Adipocyte (in vitro differentiated cells): Measurements from ENCODE around the gene CFAP74.

Experiments used
- DNase-seq: peaks from one replicate; pipeline ENCODE4 v3.0.0-alpha.2; 2015; ENCODE audit warnings: low read depth
- H3K27me3 ChIP-seq: replicated peaks from 2 replicates; pipeline ENCODE4 v1.7.0; 2013; ENCODE audit warnings: mild to moderate bottlenecking, low read length, moderate library complexity; ENCODE audit not compliant: control insufficient read depth, insufficient read depth
- H3K36me3 ChIP-seq: 2 replicates; pipeline ENCODE4 v1.7.0; 2013; ENCODE audit warnings: low read length, mild to moderate bottlenecking, moderate library complexity; ENCODE audit not compliant: control insufficient read depth, insufficient read depth, severe bottlenecking
- H3K4me1 ChIP-seq: 2 replicates; pipeline ENCODE4 v1.7.0; 2013; ENCODE audit warnings: mild to moderate bottlenecking, low read length, moderate library complexity; ENCODE audit not compliant: control insufficient read depth, insufficient read depth
- H3K4me3 ChIP-seq: 2 replicates; pipeline ENCODE4 v1.7.0; 2013; ENCODE audit warnings: mild to moderate bottlenecking, low read length, moderate library complexity
- H3K9ac ChIP-seq: 2 replicates; pipeline ENCODE4 v1.7.0; 2013; ENCODE audit warnings: mild to moderate bottlenecking, low read length, moderate library complexity
- H3K9me3 ChIP-seq: 2 replicates; pipeline ENCODE4 v1.7.0; 2013; ENCODE audit warnings: mild to moderate bottlenecking, low read length, moderate library complexity; ENCODE audit not compliant: control insufficient read depth

CFAP74 gene

DNA sequence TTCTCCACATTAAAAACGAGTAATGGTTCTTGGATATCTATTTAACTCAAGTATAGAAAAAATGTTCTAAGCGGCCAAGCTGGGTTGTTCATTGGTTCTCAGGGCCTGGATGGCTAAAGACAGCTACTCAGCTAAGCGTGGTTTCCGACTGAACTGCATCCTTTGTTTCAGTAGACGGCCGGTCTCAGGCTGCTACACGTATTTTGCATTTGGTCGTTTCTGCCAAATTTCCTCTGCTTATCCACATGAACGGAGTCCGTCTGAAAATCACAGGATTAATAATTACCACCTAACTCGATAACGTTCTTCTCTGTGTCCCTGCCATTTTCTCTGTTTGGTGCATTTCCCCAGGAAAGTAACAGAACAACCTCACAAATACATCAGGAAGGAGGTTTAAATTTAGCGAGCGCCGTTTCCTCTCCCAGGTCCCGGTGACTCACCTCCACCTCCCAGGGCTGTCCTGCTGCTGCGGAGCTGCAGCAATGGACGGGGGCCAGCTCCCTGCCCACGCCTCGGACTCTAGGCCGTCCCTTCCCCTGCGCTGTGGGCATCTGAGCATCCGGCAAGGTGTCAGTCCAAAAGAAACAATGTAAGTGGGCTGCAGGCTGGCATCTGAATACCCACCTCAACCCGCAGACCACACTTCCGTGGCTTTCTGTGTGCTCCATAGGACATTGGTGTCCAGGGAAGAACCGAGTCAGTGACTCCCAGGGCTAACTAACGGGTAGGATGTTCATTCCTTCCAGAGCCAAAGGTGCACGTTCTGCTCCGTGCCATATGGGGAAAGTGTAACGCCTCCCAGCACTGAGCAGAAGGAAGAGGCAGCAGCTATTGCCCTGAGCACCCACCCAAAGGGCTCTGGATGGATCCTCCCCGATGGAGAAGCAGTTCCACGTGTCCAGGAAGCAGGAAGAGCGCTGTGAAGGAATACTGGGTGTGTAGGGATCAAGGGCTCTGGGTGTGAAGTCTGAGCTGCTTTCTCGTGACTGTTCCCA lies 11.5 kb upstream of the CFAP74 start:
- Histone ChIP-seq H3K4me3 (no peak overlapping the region), H3K36me3 (no peaks in the 10 kb centered on the region), H3K9ac (no peak overlapping the region), H3K27me3 (peaks cover 48% of the 10 kb centered on the region), H3K4me1 (no peaks in the 10 kb centered on the region), H3K9me3 (peaks cover 2% of the 10 kb centered on the region)
- no peak for DNase-seq

DNA sequence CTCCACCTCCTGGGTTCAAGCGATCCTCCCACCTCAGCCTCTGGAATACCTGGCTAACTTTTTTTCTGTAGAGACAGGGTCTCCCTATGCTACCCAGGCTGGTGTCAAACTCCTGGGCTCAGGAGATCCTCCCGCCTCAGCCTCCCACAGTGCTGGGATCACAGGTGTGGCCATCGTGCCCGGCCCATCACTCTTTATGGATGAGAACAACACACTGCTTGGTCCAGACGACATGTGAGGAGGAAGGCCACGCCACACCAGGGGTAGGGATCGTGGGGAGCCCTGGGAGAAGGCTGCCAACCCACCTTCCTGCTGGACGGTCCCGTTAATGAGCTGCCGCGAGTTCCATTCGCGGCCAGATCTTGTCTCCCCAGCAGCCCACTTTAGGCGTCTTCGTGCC lies 10.6 kb upstream of the CFAP74 start:
- no peaks in the 10 kb centered on the region for H3K36me3 ChIP-seq
- H3K4me3 ChIP-seq, result no peak overlapping the region
- no peaks in the 10 kb centered on the region for H3K4me1 ChIP-seq
- H3K9me3 ChIP-seq, result peaks cover 2% of the 10 kb centered on the region
- no peak overlapping the region for H3K9ac ChIP-seq
- peaks cover 52% of the 10 kb centered on the region for H3K27me3 ChIP-seq
- DNase-seq, result no peak

DNA sequence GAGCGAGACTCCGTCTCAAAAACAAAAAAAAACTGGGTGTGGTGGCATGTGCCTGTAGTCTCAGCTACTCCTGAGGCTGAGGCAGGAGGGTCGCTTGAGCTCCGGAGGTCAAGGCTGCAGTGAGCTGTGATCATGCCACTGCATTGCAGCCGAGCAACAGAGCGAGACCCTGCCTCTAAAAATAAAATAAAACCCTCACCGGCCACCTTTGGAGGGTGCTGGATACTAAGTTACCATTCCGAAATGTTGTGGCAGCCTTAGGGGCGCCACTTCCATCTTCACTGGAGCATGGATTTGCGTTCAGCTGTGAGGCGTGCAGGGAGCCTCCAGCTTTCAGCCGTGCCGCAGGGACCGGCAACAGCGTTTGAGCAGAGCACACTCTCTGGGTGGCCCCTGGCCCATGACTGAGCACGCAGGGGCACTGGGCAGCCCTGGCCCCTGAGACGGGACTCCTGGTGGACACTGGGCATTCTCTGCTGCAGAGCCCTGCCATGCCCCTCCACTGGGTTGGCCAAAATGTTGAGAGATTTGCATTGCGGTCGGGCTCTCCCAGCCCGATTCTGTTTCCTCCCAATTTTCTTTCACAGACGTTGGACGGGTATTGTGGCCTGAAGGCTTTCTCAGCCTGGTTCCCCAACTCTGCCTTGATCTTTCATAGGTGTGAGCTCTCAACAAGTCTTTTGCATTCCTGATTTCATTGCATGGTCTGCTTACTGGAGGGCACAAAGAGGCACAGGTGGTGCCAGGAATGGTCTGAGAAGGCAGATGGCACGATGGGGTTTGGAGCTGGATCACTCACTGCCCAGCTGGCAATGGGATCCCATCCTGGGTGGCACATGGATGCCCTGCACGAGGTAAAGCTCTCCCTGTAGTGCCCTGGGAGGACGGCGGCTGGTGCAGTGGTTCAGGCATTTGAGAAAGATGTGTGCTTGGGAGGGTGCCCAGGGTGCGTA lies 5.8 kb upstream of the CFAP74 start:
- no peaks in the 10 kb centered on the region for H3K4me1 ChIP-seq
- H3K27me3 ChIP-seq, result peaks cover 41% of the 10 kb centered on the region
- no peak for DNase-seq
- H3K36me3 ChIP-seq, result no peaks in the 10 kb centered on the region
- no peak overlapping the region for H3K9ac ChIP-seq
- H3K4me3 ChIP-seq, result no peak overlapping the region
- H3K9me3 ChIP-seq, result peaks cover 2% of the 10 kb centered on the region

DNA sequence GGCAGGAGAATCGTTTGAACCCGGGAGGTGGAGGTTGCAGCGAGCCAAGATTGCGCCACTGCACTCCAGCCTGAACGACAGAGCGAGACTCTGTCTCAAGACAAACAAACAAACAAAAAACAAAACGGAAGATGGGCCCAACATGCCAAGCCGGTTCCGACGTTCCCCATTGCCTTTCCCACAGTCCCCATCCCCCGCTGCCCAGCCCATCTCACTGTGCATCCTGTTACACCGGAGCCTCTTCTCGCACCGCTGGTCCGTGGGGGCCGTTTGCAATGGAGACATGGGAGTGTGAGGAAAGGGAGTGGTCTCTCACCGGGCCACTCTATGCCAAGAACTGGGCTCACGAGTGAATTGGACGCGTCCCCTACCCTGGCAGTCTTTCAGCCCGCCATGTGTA lies 1.3 kb upstream of the CFAP74 start:
- DNase-seq, result no peak
- Histone ChIP-seq H3K27me3 (peaks cover 56% of the 10 kb centered on the region), H3K9me3 (no peaks in the 10 kb centered on the region), H3K36me3 (no peaks in the 10 kb centered on the region), H3K4me1 (no peaks in the 10 kb centered on the region), H3K9ac (no peak overlapping the region), H3K4me3 (no peak overlapping the region)

DNA sequence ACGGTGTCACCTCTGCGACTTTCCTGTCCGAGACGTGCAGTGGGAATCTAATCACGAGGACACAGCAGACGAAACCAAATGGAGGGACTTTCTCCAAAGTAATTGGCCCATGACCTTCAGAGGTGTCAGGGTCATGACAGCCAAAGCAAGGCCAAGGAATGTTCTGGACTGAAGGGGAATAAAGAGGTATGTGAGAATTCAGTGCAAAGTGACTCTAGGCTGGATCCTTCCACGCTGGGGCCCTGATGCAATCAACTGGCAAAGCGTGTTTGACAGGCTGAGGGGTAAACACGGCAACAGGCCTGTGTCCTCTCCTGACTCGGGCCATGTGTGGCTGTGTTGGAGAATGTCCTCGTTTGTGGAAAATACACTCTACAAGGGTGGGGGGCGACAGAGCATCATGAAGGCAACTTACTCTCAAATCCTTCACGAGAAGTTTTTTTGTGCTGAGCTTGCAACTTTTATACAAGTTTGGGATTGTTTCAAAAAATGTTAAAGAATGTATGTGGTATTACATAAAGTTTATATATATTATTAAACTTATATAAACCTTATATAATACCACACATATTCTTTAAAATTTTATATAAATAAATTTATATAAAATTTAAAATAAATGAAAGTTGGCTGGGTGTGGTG lies 1.7 kb downstream of the CFAP74 start:
- H3K4me3 ChIP-seq, result no peak overlapping the region
- no peak for DNase-seq
- no peaks in the 10 kb centered on the region for H3K36me3 ChIP-seq
- H3K9me3 ChIP-seq, result no peaks in the 10 kb centered on the region
- peaks cover 53% of the 10 kb centered on the region for H3K27me3 ChIP-seq
- H3K4me1 ChIP-seq, result no peaks in the 10 kb centered on the region
- no peak overlapping the region for H3K9ac ChIP-seq

DNA sequence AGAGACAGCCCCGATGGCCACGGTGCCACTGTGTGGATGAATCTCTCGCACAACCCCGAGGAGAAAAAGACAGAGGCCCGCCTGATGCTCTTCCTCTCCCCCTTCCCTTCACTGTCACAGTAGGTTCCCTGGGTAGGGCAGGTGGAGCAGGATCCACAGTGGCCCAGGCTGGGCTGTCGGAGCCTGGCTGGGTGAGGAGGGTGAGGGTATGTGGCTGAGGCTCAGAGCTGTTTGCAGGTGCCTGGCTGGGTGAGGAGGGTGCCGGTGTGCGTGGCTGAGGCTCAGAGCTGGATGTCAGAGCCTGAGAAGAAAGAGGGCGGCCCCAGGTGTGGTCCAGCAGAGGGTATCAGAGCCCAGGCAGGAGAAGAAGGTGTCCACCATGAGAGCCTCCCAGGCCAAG lies 2.7 kb downstream of the CFAP74 start:
- DNase-seq, result no peak
- peaks cover 54% of the 10 kb centered on the region for H3K27me3 ChIP-seq
- H3K36me3 ChIP-seq, result no peaks in the 10 kb centered on the region
- no peak overlapping the region for H3K9ac ChIP-seq
- H3K4me1 ChIP-seq, result no peaks in the 10 kb centered on the region
- H3K4me3 ChIP-seq, result no peak overlapping the region
- H3K9me3 ChIP-seq, result no peaks in the 10 kb centered on the region

DNA sequence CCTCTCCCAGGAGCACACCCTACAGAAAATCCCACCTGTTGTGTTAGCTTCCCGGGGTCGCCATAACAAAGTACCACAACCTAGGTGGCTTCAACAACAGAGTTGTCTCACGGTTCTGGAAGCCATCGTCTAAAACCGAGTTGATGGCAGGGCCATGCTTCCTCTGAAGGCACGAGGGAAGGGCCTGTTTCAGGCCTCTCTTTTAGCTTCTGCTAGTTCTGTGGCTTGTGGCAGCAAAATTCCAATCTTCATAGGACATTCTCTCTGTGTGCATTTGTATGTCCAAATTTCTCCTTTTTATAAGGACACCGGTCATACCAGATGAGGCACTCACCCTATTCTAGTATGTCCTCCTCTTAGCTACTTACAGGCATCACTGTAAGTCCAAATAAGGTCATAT lies 3.2 kb downstream of the CFAP74 start:
- no peak for DNase-seq
- Histone ChIP-seq H3K4me1 (no peaks in the 10 kb centered on the region), H3K36me3 (no peaks in the 10 kb centered on the region), H3K4me3 (no peak overlapping the region), H3K27me3 (peaks cover 53% of the 10 kb centered on the region), H3K9me3 (no peaks in the 10 kb centered on the region), H3K9ac (no peak overlapping the region)

DNA sequence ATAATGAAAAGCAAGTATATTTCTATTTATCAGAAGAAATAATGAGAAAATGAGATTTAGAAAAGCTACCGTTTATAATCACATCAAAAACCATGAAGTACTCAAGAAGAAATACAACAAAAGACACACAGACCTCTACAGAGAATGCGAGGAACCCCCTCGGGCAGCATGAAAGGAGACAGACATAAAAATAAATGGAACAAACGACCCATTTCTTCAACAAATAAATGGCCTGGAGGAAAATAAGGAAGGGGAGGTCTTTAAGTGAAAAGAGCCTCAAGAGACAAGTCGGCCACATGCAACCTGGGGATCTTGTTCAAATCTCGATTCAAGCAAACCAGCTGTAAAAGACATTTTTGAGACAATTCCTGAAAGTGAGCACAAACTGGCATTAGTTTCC lies 6.0 kb downstream of the CFAP74 start:
- Histone ChIP-seq H3K9me3 (no peaks in the 10 kb centered on the region), H3K4me1 (no peaks in the 10 kb centered on the region), H3K4me3 (no peak overlapping the region), H3K36me3 (no peaks in the 10 kb centered on the region), H3K27me3 (peaks cover 38% of the 10 kb centered on the region), H3K9ac (no peak overlapping the region)
- DNase-seq, result no peak

DNA sequence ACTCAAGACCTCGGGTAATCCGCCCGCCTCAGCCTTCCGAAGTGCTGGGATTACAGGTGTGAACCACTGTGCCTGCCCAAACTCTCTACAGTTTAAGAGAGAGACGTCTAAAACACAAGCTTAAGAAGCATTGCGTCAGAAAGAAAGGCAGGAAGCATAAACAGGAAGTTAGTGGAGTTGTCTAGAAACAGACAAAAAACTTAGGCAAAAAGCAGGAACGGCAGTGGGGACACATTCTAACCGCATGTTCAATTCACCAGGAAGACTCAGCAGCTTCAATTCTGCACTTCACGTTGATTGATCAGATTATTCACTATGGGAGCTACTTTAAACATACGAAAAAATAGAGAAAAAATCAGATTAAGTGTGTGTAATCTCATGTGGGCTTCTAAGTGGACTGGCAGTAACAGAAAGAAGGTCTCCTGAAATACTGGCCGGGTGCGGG lies 7.4 kb downstream of the CFAP74 start:
- Histone ChIP-seq H3K4me1 (peaks cover 3% of the 10 kb centered on the region), H3K36me3 (no peaks in the 10 kb centered on the region), H3K4me3 (no peak overlapping the region), H3K9ac (no peak overlapping the region), H3K9me3 (no peaks in the 10 kb centered on the region), H3K27me3 (peaks cover 33% of the 10 kb centered on the region)
- DNase-seq, result no peak

DNA sequence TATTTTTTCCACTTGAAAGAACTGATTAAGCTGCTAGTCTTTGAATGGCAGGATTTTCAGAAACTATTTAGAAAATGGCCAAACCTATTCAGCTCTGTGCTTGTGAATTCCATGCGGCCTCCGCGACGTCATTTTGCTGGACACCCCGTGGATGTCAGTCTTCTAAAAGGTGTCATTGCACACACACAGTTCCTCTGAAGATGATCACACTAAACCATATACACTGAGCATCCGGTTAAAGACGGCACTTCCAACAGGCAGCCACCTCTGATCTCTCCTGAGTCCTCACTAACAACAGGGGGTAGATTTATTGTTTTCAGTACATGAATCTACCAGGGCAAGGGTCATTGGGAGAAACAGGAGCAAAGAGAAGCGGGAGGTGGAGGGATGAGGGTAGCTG lies 9.1 kb downstream of the CFAP74 start:
- peaks cover 18% of the 10 kb centered on the region for H3K4me1 ChIP-seq
- no peaks in the 10 kb centered on the region for H3K9me3 ChIP-seq
- DNase-seq, result no peak
- H3K4me3 ChIP-seq, result no peak overlapping the region
- peaks cover 21% of the 10 kb centered on the region for H3K27me3 ChIP-seq
- no peaks in the 10 kb centered on the region for H3K36me3 ChIP-seq
- no peak overlapping the region for H3K9ac ChIP-seq

DNA sequence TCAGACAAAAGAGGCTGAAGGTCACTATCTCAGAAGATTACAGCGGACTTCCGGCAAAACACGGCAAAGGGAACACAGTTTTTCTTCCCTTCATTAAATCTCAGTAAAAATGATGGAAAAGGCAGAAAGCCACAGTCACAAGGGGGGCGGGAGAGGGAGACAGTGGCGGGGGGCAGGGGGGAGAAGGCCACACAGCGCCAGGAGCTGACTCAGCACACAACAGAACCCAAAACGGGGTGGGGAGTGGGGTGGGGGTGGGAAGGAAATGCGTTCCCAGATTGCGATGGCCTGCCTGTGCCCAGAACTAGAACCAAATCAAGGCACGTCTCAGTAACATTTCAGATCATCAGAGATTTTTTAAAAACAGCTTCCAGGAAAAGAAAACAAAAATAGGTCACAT lies 13.4 kb downstream of the CFAP74 start:
- Histone ChIP-seq H3K36me3 (no peaks in the 10 kb centered on the region), H3K9me3 (no peaks in the 10 kb centered on the region), H3K4me3 (peak overlapping the region; percentile 55), H3K27me3 (peaks cover 6% of the 10 kb centered on the region), H3K4me1 (peaks cover 25% of the 10 kb centered on the region), H3K9ac (peak overlapping the region; percentile 66)
- peak; percentile 10 for DNase-seq
